Measurements from ENCODE around the gene FGFR4. TPM values are rescaled to one million over a fixed set of nuclear protein-coding genes. Genes with fewer than 3 reads are reported as not detected.

Gene FGFR4
- total and polyA plus RNA-seq, 2 of the 8 experiments (the other 6 are each of a cell fraction or from before 2014, with no cell fraction given), result 61.4 to 88.4 TPM

- TF ChIP-seq BACH1 (IDR thresholded peaks at IDR 0.05; ENCODE audit: low read length) (no peak), KDM5A (IDR thresholded peaks at IDR 0.05; ENCODE audit: low read length) (no peak), JUN (IDR thresholded peaks at IDR 0.05; ENCODE audit: low read depth, low read length) (no peak)
- H3K56ac ChIP-seq (replicated peaks; ENCODE audit: insufficient read length, low read depth, low read length), result no peak overlapping the region
- H4K8ac ChIP-seq (ENCODE audit: extremely low read depth, insufficient read depth, low read length), result peak overlapping the region; percentile 19; the same call in 1 of the 2 replicates
- ChIA-PET POLR2A (ENCODE audit: partially characterized antibody) (interaction anchor here (1.0 to 6.7 kb wide), 3 partner anchors 15 to 181 kb away, joined by 3 to 101 read pairs (median 3); partner anchors contain the start of gene NSD1), CTCF (ENCODE audit: partially characterized antibody) (interaction anchor here (1.2 to 1.4 kb wide), 2 partner anchors 31 to 45 kb away, joined by 3 to 7 read pairs; partner anchors contain the start of gene FGFR4)
- no peak overlapping the region for H3K14ac ChIP-seq (ENCODE audit: insufficient read length)
- peak overlapping the region; percentile 19; the same call in 1 of the 2 replicates for H2BK12ac ChIP-seq (ENCODE audit: low read depth, low read length)
- no peak overlapping the region; the same call in 1 of the 2 replicates for H2AK5ac ChIP-seq (ENCODE audit: low read depth, low read length)
- peaks cover 0 to 3% of the 10 kb centered on the region in 2 experiments; a peak in 1 of 4 replicates for H3K9me3 ChIP-seq (ENCODE audit: insufficient read depth in 2 of 2, low read depth in 1 of 2, low read length in 1 of 2)
- no peak overlapping the region for H3K4me3 ChIP-seq (ENCODE audit: extremely low read depth in 1 of 4, insufficient read depth in 2 of 4, low read depth in 3 of 4, low read length in 4 of 4)
- no peak overlapping the region for H3K23ac ChIP-seq (ENCODE audit: insufficient read length)
- H3K27me3 ChIP-seq (replicated peaks in 1 of 4; ENCODE audit: control insufficient read depth in 3 of 4, extremely low read depth in 1 of 4, insufficient read depth in 3 of 4, low read length in 3 of 4), result peaks cover 0 to 4% (median 1%) of the 10 kb centered on the region in 4 experiments; a peak in 2 of 7 replicates
- H3K23me2 ChIP-seq (ENCODE audit: low read depth, low read length), result no peaks in the 10 kb centered on the region
- peak overlapping the region; percentile 88 for H4K91ac ChIP-seq (replicated peaks; ENCODE audit: insufficient read length, low read length)
- H3K4ac ChIP-seq (replicated peaks; ENCODE audit: insufficient read length, low read depth, low read length), result no peak overlapping the region
- no peak overlapping the region for H2BK20ac ChIP-seq (ENCODE audit: low read length)
- H3K36me3 ChIP-seq (ENCODE audit: control insufficient read depth in 2 of 4, insufficient read depth in 4 of 4, low read length in 3 of 4), result no peaks in the 10 kb centered on the region
- H3K9ac ChIP-seq (replicated peaks in 1 of 4; ENCODE audit: extremely low read depth in 1 of 4, low read depth in 3 of 4, low read length in 3 of 4), result no peak overlapping the region
- H2BK5ac ChIP-seq (ENCODE audit: low read depth, low read length), result no peak overlapping the region
- H4K5ac ChIP-seq (ENCODE audit: insufficient read length, low read depth, low read length), result no peak overlapping the region
- H3K79me2 ChIP-seq (ENCODE audit: control insufficient read depth in 1 of 2, insufficient read depth in 2 of 2, low read length in 2 of 2), result no peaks in the 10 kb centered on the region
- H3K4me1 ChIP-seq (replicated peaks in 1 of 4; ENCODE audit: control insufficient read depth in 3 of 4, insufficient read depth in 4 of 4, low read length in 3 of 4), result peaks cover 0 to 4% (median 4%) of the 10 kb centered on the region in 4 experiments; a peak in 3 of 7 replicates
- peak overlapping the region; percentile 32; the same call in 1 of the 2 replicates for H3K18ac ChIP-seq (ENCODE audit: extremely low read depth, low read length)
- WGBS, 2 experiments (ENCODE audit: extremely low coverage in 1 of 2, insufficient coverage in 1 of 2, insufficient read length in 1 of 2, insufficient replicate concordance in 2 of 2, low coverage in 1 of 2, low lambda C conversion rate in 2 of 2, missing lambda C conversion rate in 1 of 2), result 95% methylated on average over 30 of the region's 30 CpGs; no CpG with 5 or more reads in 1 of the 2 experiments
- H3K27ac ChIP-seq (ENCODE audit: low read depth, low read length), result no peak overlapping the region
- H3K79me1 ChIP-seq (ENCODE audit: low read depth, low read length), result no peaks in the 10 kb centered on the region
- H2BK120ac ChIP-seq (replicated peaks; ENCODE audit: low read depth, low read length), result no peak overlapping the region
- H2BK15ac ChIP-seq (ENCODE audit: low read length), result peak overlapping the region; percentile 54; the same call in 1 of the 2 replicates
- no peak overlapping the region for H2AFZ ChIP-seq (ENCODE audit: low read length)
- no peak overlapping the region for H3K4me2 ChIP-seq (ENCODE audit: insufficient read depth in 1 of 2, low read depth in 2 of 2, low read length in 2 of 2)
- DNase-seq (ENCODE audit: low read depth in 1 of 2, low spot score in 2 of 2) (no peak), FAIRE-seq (no peak)
- H4K20me1 ChIP-seq (replicated peaks in 1 of 2; ENCODE audit: control insufficient read depth in 1 of 2, insufficient read depth in 2 of 2, low read length in 2 of 2), result no peaks in the 10 kb centered on the region
Measured at GRCh38 chr5:177117441-177118045, 30.8 kb downstream of the FGFR4 start.
